Measurements from ENCODE around the gene TOP2A. TPM values are rescaled to one million over a fixed set of nuclear protein-coding genes. Genes with fewer than 3 reads are reported as not detected.

The TOP2A gene
- total and polyA plus RNA-seq, 10 donors, result 5.5 to 37.5 (median 13.5) TPM

- H3K4me1 ChIP-seq, result peaks cover under 1 to 95% (median 40%) of the 10 kb centered on the region in 6 donors
- H3K36me3 ChIP-seq, result peaks cover 0 to 67% (median 33%) of the 10 kb centered on the region in 6 donors
- intact Hi-C loops (cut with DNase I; ENCODE audit: low total_unique reads), result no loop called here
- TF ChIP-seq, protein P1, sequence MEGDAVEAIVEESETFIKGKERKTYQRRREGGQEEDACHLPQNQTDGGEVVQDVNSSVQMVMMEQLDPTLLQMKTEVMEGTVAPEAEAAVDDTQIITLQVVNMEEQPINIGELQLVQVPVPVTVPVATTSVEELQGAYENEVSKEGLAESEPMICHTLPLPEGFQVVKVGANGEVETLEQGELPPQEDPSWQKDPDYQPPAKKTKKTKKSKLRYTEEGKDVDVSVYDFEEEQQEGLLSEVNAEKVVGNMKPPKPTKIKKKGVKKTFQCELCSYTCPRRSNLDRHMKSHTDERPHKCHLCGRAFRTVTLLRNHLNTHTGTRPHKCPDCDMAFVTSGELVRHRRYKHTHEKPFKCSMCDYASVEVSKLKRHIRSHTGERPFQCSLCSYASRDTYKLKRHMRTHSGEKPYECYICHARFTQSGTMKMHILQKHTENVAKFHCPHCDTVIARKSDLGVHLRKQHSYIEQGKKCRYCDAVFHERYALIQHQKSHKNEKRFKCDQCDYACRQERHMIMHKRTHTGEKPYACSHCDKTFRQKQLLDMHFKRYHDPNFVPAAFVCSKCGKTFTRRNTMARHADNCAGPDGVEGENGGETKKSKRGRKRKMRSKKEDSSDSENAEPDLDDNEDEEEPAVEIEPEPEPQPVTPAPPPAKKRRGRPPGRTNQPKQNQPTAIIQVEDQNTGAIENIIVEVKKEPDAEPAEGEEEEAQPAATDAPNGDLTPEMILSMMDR (IDR thresholded peaks at IDR 0.05 in 8 of 11, conservative IDR thresholded peaks at IDR 0.05 in 3 of 11), result no peak
- no peak for TF ChIP-seq POLR2AphosphoS5 (IDR thresholded peaks at IDR 0.05)
- no peak for TF ChIP-seq POLR2A (IDR thresholded peaks at IDR 0.05)
- DNase-seq, result no peak
- H3K27me3 ChIP-seq (replicated peaks in 1 of 7), result no peaks in the 10 kb centered on the region
- H3K9me3 ChIP-seq, result no peaks in the 10 kb centered on the region
- peak overlapping the region in 4 of 8 donors; percentile 3 to 67 (median 46) for H3K27ac ChIP-seq
- no peak overlapping the region for H3K4me3 ChIP-seq
- WGBS, 5 donors, result 81 to 88% (median 86%) methylated on average over 3 of the region's 3 CpGs
Measured at GRCh38 chr17:40457369-40457768, 39.7 kb upstream of the TOP2A start.

DNA sequence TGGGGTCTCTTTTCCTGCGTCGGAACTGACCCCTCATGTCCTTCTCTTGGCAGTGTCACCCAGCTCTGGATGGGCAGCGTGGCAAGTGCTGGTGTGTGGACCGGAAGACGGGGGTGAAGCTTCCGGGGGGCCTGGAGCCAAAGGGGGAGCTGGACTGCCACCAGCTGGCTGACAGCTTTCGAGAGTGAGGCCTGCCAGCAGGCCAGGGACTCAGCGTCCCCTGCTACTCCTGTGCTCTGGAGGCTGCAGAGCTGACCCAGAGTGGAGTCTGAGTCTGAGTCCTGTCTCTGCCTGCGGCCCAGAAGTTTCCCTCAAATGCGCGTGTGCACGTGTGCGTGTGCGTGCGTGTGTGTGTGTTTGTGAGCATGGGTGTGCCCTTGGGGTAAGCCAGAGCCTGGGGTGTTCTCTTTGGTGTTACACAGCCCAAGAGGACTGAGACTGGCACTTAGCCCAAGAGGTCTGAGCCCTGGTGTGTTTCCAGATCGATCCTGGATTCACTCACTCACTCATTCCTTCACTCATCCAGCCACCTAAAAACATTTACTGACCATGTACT lies 38.8 kb upstream of the TOP2A start:
- Histone ChIP-seq H3K27ac (peak overlapping the region in 7 of 8 donors; percentile 3 to 67 (median 36)), H3K4me3 (no peak overlapping the region), H3K27me3 (replicated peaks in 1 of 7) (no peaks in the 10 kb centered on the region), H3K4me1 (peaks cover 3 to 95% (median 44%) of the 10 kb centered on the region in 6 donors), H3K36me3 (peaks cover 0 to 72% (median 33%) of the 10 kb centered on the region in 6 donors), H3K9me3 (no peaks in the 10 kb centered on the region)
- 56 to 86% (median 80%) methylated on average over 13 to 16 of the region's 16 CpGs for WGBS, 5 donors
- DNase-seq, result no peak
- intact Hi-C loops (cut with DNase I; ENCODE audit: low total_unique reads), result no loop called here
- TF ChIP-seq POLR2A (IDR thresholded peaks at IDR 0.05), result no peak
- TF ChIP-seq POLR2AphosphoS5 (IDR thresholded peaks at IDR 0.05), result peak; percentile 45 to 80 (median 72)
- TF ChIP-seq, protein P1 (IDR thresholded peaks at IDR 0.05 in 8 of 11, conservative IDR thresholded peaks at IDR 0.05 in 3 of 11), result no peak

- Histone ChIP-seq H3K36me3 (peaks cover 0 to 72% (median 33%) of the 10 kb centered on the region in 6 donors), H3K4me3 (no peak overlapping the region), H3K9me3 (no peaks in the 10 kb centered on the region), H3K27me3 (replicated peaks in 1 of 7) (no peaks in the 10 kb centered on the region), H3K27ac (peak overlapping the region in 1 of 8 donors; percentile 63), H3K4me1 (peaks cover 9 to 95% (median 55%) of the 10 kb centered on the region in 6 donors)
- TF ChIP-seq, protein P1 (IDR thresholded peaks at IDR 0.05 in 8 of 11, conservative IDR thresholded peaks at IDR 0.05 in 3 of 11), result no peak
- TF ChIP-seq POLR2A (IDR thresholded peaks at IDR 0.05) (no peak), POLR2AphosphoS5 (IDR thresholded peaks at IDR 0.05) (no peak)
- DNase-seq, result no peak
- intact Hi-C loops (cut with DNase I; ENCODE audit: low total_unique reads), result no loop called here
- 78 to 92% (median 84%) methylated on average over 2 of the region's 2 CpGs; no CpG with 5 or more reads in 1 of the 5 donors for WGBS, 5 donors
Measured at GRCh38 chr17:40454613-40454995, 36.9 kb upstream of the TOP2A start.

- H3K4me3 ChIP-seq, result no peak overlapping the region
- TF ChIP-seq POLR2AphosphoS5 (IDR thresholded peaks at IDR 0.05) (peak in 2 of 3 donors; percentile 16 to 63), POLR2A (IDR thresholded peaks at IDR 0.05) (no peak)
- TF ChIP-seq, protein P1 (IDR thresholded peaks at IDR 0.05 in 8 of 11, conservative IDR thresholded peaks at IDR 0.05 in 3 of 11), result no peak
- H3K27ac ChIP-seq, result peak overlapping the region in 2 of 8 donors; percentile 63 to 89
- 83 to 88% (median 84%) methylated on average over 19 of the region's 19 CpGs for WGBS, 5 donors
- H3K4me1 ChIP-seq, result peaks cover 9 to 95% (median 55%) of the 10 kb centered on the region in 6 donors
- intact Hi-C loops (cut with DNase I; ENCODE audit: low total_unique reads), result no loop called here
- H3K27me3 ChIP-seq (replicated peaks in 1 of 7), result no peaks in the 10 kb centered on the region
- H3K9me3 ChIP-seq, result no peaks in the 10 kb centered on the region
- peaks cover 0 to 72% (median 33%) of the 10 kb centered on the region in 6 donors for H3K36me3 ChIP-seq
- no peak for DNase-seq
Measured at GRCh38 chr17:40453881-40454612, 36.4 kb upstream of the TOP2A start.
